H1 (cell line): ENCODE data around the gene SHTN1. TPM values are rescaled to one million over a fixed set of nuclear protein-coding genes. Genes with fewer than 3 reads are reported as not detected.

Source experiments
- CTCF ChIA-PET: fragments of 300-600 bp; sonication (Branson Sonifier 250); formaldehyde crosslinking; loops from one replicate; lab custom pipeline; 2021; ENCODE audit not compliant: partially characterized antibody; lab: Charles Lee
- POLR2A ChIA-PET: fragments of 300-600 bp; sonication (Branson Sonifier 250); formaldehyde crosslinking; loops from one replicate; lab custom pipeline; 2021; ENCODE audit warnings: inconsistent platforms; ENCODE audit not compliant: partially characterized antibody; lab: Charles Lee
- DNase-seq, 2 experiments: peaks; one replicate each; pipeline versions ENCODE4 v3.0.0 to v3.0.0-alpha.2; 2010 to 2022; ENCODE audit warnings: low spot score in 2 of 2, low read depth in 1 of 2, mixed read lengths in 1 of 2
- FAIRE-seq: peaks from 2 replicates; lab custom pipeline; 2011; peaks lifted over from hg19 to GRCh38; lab: Jason Lieb, UNC
- H2AFZ ChIP-seq: 2 replicates; pipeline ENCODE4 v1.8.1; 2012; ENCODE audit warnings: low read length, inconsistent platforms
- H2AK5ac ChIP-seq: 2 replicates; pipeline ENCODE4 v1.6.1; 2013; ENCODE audit warnings: low read depth, low read length
- H2BK120ac ChIP-seq: replicated peaks from 2 replicates; pipeline ENCODE3; 2013; ENCODE audit warnings: low read depth, low read length, inconsistent platforms
- H2BK12ac ChIP-seq: 2 replicates; pipeline ENCODE4 v1.6.1; 2013; ENCODE audit warnings: low read depth, low read length
- H2BK15ac ChIP-seq: 2 replicates; pipeline ENCODE4 v1.6.1; 2013; ENCODE audit warnings: low read length
- H2BK20ac ChIP-seq: 2 replicates; pipeline ENCODE4 v1.6.1; 2013; ENCODE audit warnings: low read length
- H2BK5ac ChIP-seq: 2 replicates; pipeline ENCODE4 v1.6.1; 2013; ENCODE audit warnings: low read depth, low read length
- H3K14ac ChIP-seq: 2 replicates; pipeline ENCODE4 v1.6.1; 2013; ENCODE audit warnings: inconsistent platforms; ENCODE audit not compliant: insufficient read length
- H3K18ac ChIP-seq: 2 replicates; pipeline ENCODE4 v1.6.1; 2013; ENCODE audit warnings: low read length; ENCODE audit errors: extremely low read depth
- H3K23ac ChIP-seq: 2 replicates; pipeline ENCODE4 v1.6.1; 2013; ENCODE audit warnings: inconsistent platforms; ENCODE audit not compliant: insufficient read length
- H3K23me2 ChIP-seq: 2 replicates; pipeline ENCODE4 v1.6.1; 2013; ENCODE audit warnings: low read depth, low read length
- H3K27ac ChIP-seq: 2 replicates; pipeline ENCODE4 v1.6.1; 2011; ENCODE audit warnings: low read depth, low read length, inconsistent platforms
- H3K27me3 ChIP-seq, 4 experiments: replicated peaks in 1 of 4; 1 replicate in 1 of 4; 2 replicates in 3 of 4; pipeline versions ENCODE4 v1.6.1 to v1.8.1; 2011 to 2013; ENCODE audit warnings: low read length in 3 of 4, mild to moderate bottlenecking in 3 of 4, inconsistent platforms in 2 of 4, mixed read lengths in 2 of 4, moderate library complexity in 1 of 4; ENCODE audit not compliant: control insufficient read depth in 3 of 4, insufficient read depth in 3 of 4; ENCODE audit errors: extremely low read depth in 1 of 4
- H3K36me3 ChIP-seq, 4 experiments: 2 replicates each; pipeline versions ENCODE4 v1.6.1 to v1.8.1; 2011 to 2013; ENCODE audit warnings: mild to moderate bottlenecking in 4 of 4, low read length in 3 of 4, moderate library complexity in 2 of 4, control low read depth in 1 of 4, inconsistent platforms in 1 of 4; ENCODE audit not compliant: insufficient read depth in 4 of 4, control insufficient read depth in 2 of 4
- H3K4ac ChIP-seq: replicated peaks from 2 replicates; pipeline ENCODE3; 2013; ENCODE audit warnings: low read length, low read depth, mixed read lengths, inconsistent platforms; ENCODE audit not compliant: insufficient read length
- H3K4me1 ChIP-seq, 4 experiments: replicated peaks in 1 of 4; 1 replicate in 1 of 4; 2 replicates in 3 of 4; pipeline versions ENCODE4 v1.6.1 to v1.8.1; 2011 to 2013; ENCODE audit warnings: low read length in 3 of 4, inconsistent platforms in 2 of 4, mixed read lengths in 1 of 4; ENCODE audit not compliant: insufficient read depth in 4 of 4, control insufficient read depth in 3 of 4
- H3K4me2 ChIP-seq, 2 experiments: 2 replicates each; pipeline versions ENCODE4 v1.6.1 to v1.8.1; 2011 to 2013; ENCODE audit warnings: low read depth in 2 of 2, low read length in 2 of 2, control low read depth in 1 of 2, inconsistent platforms in 1 of 2, mild to moderate bottlenecking in 1 of 2; ENCODE audit not compliant: insufficient read depth in 1 of 2
- H3K4me3 ChIP-seq, 4 experiments: fragments of 200-600, 300-600 bp in 1 of 4; sonication (generic), shearing (Covaris generic), sonication (Bioruptor Twin) in 1 of 4; 2 replicates each; pipeline versions ENCODE4 v1.5.1 to v1.8.1; 2011 to 2016; ENCODE audit warnings: low read length in 4 of 4, low read depth in 3 of 4, control low read depth in 2 of 4, inconsistent platforms in 2 of 4, mild to moderate bottlenecking in 2 of 4, mixed read lengths in 1 of 4, moderate library complexity in 1 of 4; ENCODE audit not compliant: insufficient read depth in 2 of 4; ENCODE audit errors: extremely low read depth in 1 of 4
- H3K56ac ChIP-seq: replicated peaks from 2 replicates; pipeline ENCODE3; 2013; ENCODE audit warnings: low read depth, mild to moderate bottlenecking, mixed read lengths, low read length, inconsistent platforms; ENCODE audit not compliant: insufficient read length
- H3K79me1 ChIP-seq: 2 replicates; pipeline ENCODE4 v1.6.1; 2013; ENCODE audit warnings: low read depth, low read length, control low read depth
- H3K79me2 ChIP-seq, 2 experiments: 2 replicates each; pipeline versions ENCODE4 v1.6.1 to v1.8.1; 2012 to 2013; ENCODE audit warnings: low read length in 2 of 2, mild to moderate bottlenecking in 2 of 2, inconsistent platforms in 1 of 2; ENCODE audit not compliant: insufficient read depth in 2 of 2, control insufficient read depth in 1 of 2
- H3K9ac ChIP-seq, 4 experiments: replicated peaks in 1 of 4; 1 replicate in 1 of 4; 2 replicates in 3 of 4; pipeline versions ENCODE4 v1.6.1 to v1.8.1; 2011 to 2013; ENCODE audit warnings: low read depth in 3 of 4, low read length in 3 of 4, control low read depth in 2 of 4, mild to moderate bottlenecking in 2 of 4, moderate library complexity in 2 of 4, inconsistent platforms in 1 of 4; ENCODE audit errors: extremely low read depth in 1 of 4
- H3K9me3 ChIP-seq, 2 experiments: 2 replicates each; pipeline versions ENCODE4 v1.6.1 to v1.8.1; 2012 to 2013; ENCODE audit warnings: mild to moderate bottlenecking in 2 of 2, moderate library complexity in 2 of 2, control low read depth in 1 of 2, inconsistent platforms in 1 of 2, low read depth in 1 of 2, low read length in 1 of 2, mixed read lengths in 1 of 2; ENCODE audit not compliant: insufficient read depth in 2 of 2
- H4K20me1 ChIP-seq, 2 experiments: replicated peaks in 1 of 2; 2 replicates each; pipeline versions ENCODE3 to v1.8.1; 2011 to 2013; ENCODE audit warnings: inconsistent platforms in 2 of 2, low read length in 2 of 2, mild to moderate bottlenecking in 1 of 2; ENCODE audit not compliant: insufficient read depth in 2 of 2, control insufficient read depth in 1 of 2
- H4K5ac ChIP-seq: 2 replicates; pipeline ENCODE4 v1.6.1; 2013; ENCODE audit warnings: low read length, low read depth, mixed read lengths, inconsistent platforms; ENCODE audit not compliant: insufficient read length
- H4K8ac ChIP-seq: 2 replicates; pipeline ENCODE4 v1.8.0; 2013; ENCODE audit warnings: mild to moderate bottlenecking, moderate library complexity, low read length, inconsistent platforms; ENCODE audit not compliant: insufficient read depth; ENCODE audit errors: extremely low read depth
- H4K91ac ChIP-seq: replicated peaks from 2 replicates; pipeline ENCODE3; 2013; ENCODE audit warnings: low read length, mixed read lengths, inconsistent platforms; ENCODE audit not compliant: insufficient read length
- CBX8 ChIP-seq: fragments of 300-800, 300-1000 bp; sonication (generic); IDR thresholded peaks from 2 replicates; pipeline ENCODE4 v1.7.1; 2016; ENCODE audit warnings: low read depth, low read length, borderline replicate concordance
- USF2 ChIP-seq: IDR thresholded peaks from 2 replicates; pipeline ENCODE4 v1.6.1; 2011; ENCODE audit warnings: low read length, improper control_type of control experiment
- WGBS, 2 experiments: shearing (Covaris generic) in 1 of 2; methylation state at CpG; one replicate each; pipeline versions ENCODE4 v1.1.6 to v1.1.7; 2013 to 2015; ENCODE audit warnings: low lambda C conversion rate in 2 of 2, mixed read lengths in 2 of 2, inconsistent platforms in 1 of 2, low coverage in 1 of 2, missing lambda C conversion rate in 1 of 2; ENCODE audit not compliant: insufficient replicate concordance in 2 of 2, insufficient coverage in 1 of 2, insufficient read length in 1 of 2; ENCODE audit errors: extremely low coverage in 1 of 2, missing lambda C conversion rate in 1 of 2; 5-methylcytosine and 5-hydroxymethylcytosine counted together
- polyA plus RNA-seq, 7 experiments: library from polyadenylated mRNA; depleted of rRNA in 3 of 7; stranded (reverse) in 5 of 7; unstranded in 2 of 7; fragments of >200 nt in 5 of 7; fragments of 200-250 nt in 2 of 7; gene quantifications; 1 replicate in 5 of 7; 2 replicates in 1 of 7; 4 replicates in 1 of 7; pipeline versions ENCODE4 v1.2.1 to v1.2.3, GENCODE V29; 2011 to 2013; ENCODE audit warnings: missing spikeins in 2 of 7, mixed read lengths in 2 of 7
- total RNA-seq: library from RNA; stranded (reverse); fragmentation: NEBNext Ultra II Directional; extraction: Animal tissue kit (Norgen Biotek cat#: 25700); gene quantifications from 2 replicates; pipeline ENCODE4 v1.2.1, GENCODE V29; 2021

Gene SHTN1
- total and polyA plus RNA-seq, 2 of the 8 experiments (the other 6 are each of a cell fraction or from before 2014, with no cell fraction given), result 3.3 to 12.7 TPM

- no peak overlapping the region for H3K27ac ChIP-seq
- WGBS, 2 experiments, result 46% methylated on average over 2 of the region's 2 CpGs; no CpG with 5 or more reads in 1 of the 2 experiments
- no peaks in the 10 kb centered on the region for H3K23me2 ChIP-seq
- no peak overlapping the region for H2AFZ ChIP-seq
- ChIA-PET POLR2A (no interaction called here), CTCF (no interaction called here)
- no peak overlapping the region for H2BK5ac ChIP-seq
- no peaks in the 10 kb centered on the region for H3K79me2 ChIP-seq
- H3K18ac ChIP-seq, result no peak overlapping the region
- no peak overlapping the region for H2AK5ac ChIP-seq
- no peak overlapping the region for H2BK20ac ChIP-seq
- H4K8ac ChIP-seq, result no peak overlapping the region
- no peak overlapping the region for H3K56ac ChIP-seq
- no peak overlapping the region for H2BK15ac ChIP-seq
- H3K4me2 ChIP-seq, result no peak overlapping the region
- 0 out of 7 replicates have a peak, but pooled peaks cover 0 to 2% (median 0%) of the 10 kb centered on the region in 4 experiments for H3K4me1 ChIP-seq
- H4K5ac ChIP-seq, result no peak overlapping the region
- FAIRE-seq (no peak), DNase-seq (no peak)
- no peak overlapping the region for H3K14ac ChIP-seq
- H3K9ac ChIP-seq, result no peak overlapping the region
- H3K4ac ChIP-seq, result no peak overlapping the region
- H4K20me1 ChIP-seq, result no peaks in the 10 kb centered on the region
- no peaks in the 10 kb centered on the region for H3K79me1 ChIP-seq
- H3K9me3 ChIP-seq, result no peaks in the 10 kb centered on the region
- TF ChIP-seq CBX8 (no peak), USF2 (0 out of 2 replicates have a peak, but pooled peaks have one; percentile 18)
- peaks cover 0 to 4% (median 0%) of the 10 kb centered on the region in 4 experiments; a peak in 1 of 8 replicates for H3K36me3 ChIP-seq
- H4K91ac ChIP-seq, result no peak overlapping the region
- no peak overlapping the region for H2BK120ac ChIP-seq
- H3K27me3 ChIP-seq, result no peaks in the 10 kb centered on the region
- no peak overlapping the region for H3K4me3 ChIP-seq
- H2BK12ac ChIP-seq, result no peak overlapping the region
- no peak overlapping the region for H3K23ac ChIP-seq
Observed at GRCh38 chr10:116919706-116920105, 85.3 kb downstream of the SHTN1 start.
